ENCODE measurements around the gene PPP2R5B. TPM values are rescaled to one million over a fixed set of nuclear protein-coding genes. Genes with fewer than 3 reads are reported as not detected.

Gene PPP2R5B
- total RNA-seq, 1 experiment from 2014 or later: 8.7 TPM

DNA sequence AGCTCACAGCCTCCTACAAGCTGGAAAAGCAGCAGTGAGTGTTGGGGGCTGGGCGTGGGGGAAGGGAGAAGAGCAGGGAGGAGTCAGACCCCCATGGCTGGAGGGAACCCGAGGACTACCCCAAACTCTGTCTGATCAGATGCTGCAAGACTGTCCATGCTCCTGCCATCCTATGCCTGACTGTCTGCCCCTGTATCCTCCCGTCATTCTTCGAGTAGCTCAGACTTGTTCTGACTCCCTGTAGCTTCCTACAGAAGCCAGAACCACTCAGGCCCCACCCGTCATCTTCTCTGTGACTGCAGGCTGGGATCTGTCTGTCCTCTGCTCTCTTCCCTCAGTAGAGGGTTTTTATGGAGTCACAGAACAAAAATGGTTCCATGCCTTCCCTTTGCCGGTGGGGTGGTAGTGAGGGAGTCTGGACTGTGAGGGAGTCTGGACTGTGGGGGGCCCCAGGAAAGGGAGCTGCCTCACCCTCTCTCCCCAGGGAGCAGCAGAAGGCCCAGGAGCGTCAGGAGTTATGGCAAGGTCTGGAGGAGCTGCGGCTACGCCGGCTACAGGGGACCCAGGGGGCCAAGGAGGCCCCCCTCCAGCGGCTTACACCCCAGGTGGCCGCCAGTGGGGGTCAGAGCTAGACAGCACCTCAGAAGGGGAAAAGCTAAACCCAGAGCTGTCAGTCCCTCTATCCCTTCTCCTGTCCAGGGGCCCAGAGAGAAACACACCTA, 8.9 kb downstream of the PPP2R5B start (continued):
- TF ChIP-seq, protein P1, sequence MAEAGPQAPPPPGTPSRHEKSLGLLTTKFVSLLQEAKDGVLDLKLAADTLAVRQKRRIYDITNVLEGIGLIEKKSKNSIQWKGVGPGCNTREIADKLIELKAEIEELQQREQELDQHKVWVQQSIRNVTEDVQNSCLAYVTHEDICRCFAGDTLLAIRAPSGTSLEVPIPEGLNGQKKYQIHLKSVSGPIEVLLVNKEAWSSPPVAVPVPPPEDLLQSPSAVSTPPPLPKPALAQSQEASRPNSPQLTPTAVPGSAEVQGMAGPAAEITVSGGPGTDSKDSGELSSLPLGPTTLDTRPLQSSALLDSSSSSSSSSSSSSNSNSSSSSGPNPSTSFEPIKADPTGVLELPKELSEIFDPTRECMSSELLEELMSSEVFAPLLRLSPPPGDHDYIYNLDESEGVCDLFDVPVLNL (CRISPR knock-in tag; IDR thresholded peaks at IDR 0.05; ENCODE audit: borderline replicate concordance, low read depth): no peak
- TF ChIP-seq, protein P2, sequence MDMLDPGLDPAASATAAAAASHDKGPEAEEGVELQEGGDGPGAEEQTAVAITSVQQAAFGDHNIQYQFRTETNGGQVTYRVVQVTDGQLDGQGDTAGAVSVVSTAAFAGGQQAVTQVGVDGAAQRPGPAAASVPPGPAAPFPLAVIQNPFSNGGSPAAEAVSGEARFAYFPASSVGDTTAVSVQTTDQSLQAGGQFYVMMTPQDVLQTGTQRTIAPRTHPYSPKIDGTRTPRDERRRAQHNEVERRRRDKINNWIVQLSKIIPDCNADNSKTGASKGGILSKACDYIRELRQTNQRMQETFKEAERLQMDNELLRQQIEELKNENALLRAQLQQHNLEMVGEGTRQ (CRISPR knock-in tag; IDR thresholded peaks at IDR 0.05): no peak
- TF ChIP-seq, protein P3, sequence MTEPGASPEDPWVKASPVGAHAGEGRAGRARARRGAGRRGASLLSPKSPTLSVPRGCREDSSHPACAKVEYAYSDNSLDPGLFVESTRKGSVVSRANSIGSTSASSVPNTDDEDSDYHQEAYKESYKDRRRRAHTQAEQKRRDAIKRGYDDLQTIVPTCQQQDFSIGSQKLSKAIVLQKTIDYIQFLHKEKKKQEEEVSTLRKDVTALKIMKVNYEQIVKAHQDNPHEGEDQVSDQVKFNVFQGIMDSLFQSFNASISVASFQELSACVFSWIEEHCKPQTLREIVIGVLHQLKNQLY (CRISPR knock-in tag; IDR thresholded peaks at IDR 0.05): no peak

DNA sequence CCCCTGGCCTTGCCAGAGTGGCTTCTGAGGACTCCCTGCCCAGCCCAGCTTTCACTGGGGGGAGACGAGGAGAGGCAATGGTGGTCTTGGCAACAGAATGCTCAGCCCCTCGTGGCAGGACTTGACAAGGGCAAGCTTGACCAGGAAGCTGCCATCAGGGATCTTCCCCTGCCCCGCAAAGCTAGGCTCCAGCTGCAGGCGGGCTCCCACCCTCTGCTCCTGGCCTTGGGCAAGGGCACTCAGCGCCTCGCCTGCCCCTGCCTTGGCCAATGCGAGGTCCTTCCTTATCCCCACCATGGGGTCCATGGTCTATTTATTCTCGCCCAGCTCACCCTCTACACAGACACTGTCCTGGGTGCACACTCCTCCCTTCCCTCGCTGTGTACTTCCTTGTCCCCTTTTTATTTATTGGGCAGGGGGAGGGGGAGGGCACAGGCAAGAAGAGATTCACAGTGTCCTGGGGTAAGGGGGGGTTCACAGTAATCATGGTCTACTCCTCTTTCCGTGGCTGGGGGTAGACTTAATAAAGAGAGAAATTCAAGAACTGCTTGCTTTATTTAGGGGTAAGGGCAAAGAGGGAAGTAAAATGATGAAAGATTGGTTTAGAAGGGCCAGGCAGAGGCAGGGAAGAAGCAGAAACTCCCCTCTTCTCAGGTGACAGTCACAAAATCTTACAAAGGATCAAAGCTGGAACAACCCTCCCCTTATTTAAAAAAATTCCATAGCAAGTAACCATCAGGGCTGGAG, 9.6 kb downstream of the PPP2R5B start:
- ChIA-PET POLR2A (interaction anchor here (0.6 to 1.1 kb wide), 2 partner anchors 10 to 743 kb away, joined by 3 to 6 read pairs; partner anchors contain the start of gene PPP2R5B), CTCF (interaction anchor here (0.5 to 4.3 kb wide), 8 partner anchors 14 to 791 kb away, joined by 3 to 30 read pairs (median 7); partner anchors contain the start of gene BATF2)
- DNase-seq (ENCODE audit: low spot score): no peak
- H3K4me3 Mint-ChIP-seq: no peak overlapping the region
- no peaks in the 10 kb centered on the region for H3K27me3 Mint-ChIP-seq (ENCODE audit: low read depth)
- H3K27ac Mint-ChIP-seq: no peak overlapping the region
- TF ChIP-seq SP1 (CRISPR knock-in tag; conservative IDR thresholded peaks at IDR 0.05) (no peak), ZNF219 (CRISPR knock-in tag; IDR thresholded peaks at IDR 0.05; ENCODE audit: borderline replicate concordance) (no peak), ZNF423 (CRISPR knock-in tag; IDR thresholded peaks at IDR 0.05) (no peak), NFE2L1 (CRISPR knock-in tag; IDR thresholded peaks at IDR 0.05) (no peak), RELA (CRISPR knock-in tag; IDR thresholded peaks at IDR 0.05; ENCODE audit: borderline replicate concordance) (no peak), ZNF671 (CRISPR knock-in tag; IDR thresholded peaks at IDR 0.05) (no peak), TEAD4 (CRISPR knock-in tag; IDR thresholded peaks at IDR 0.05) (no peak), ZNF263 (CRISPR knock-in tag; IDR thresholded peaks at IDR 0.05; ENCODE audit: low read depth) (no peak), GTF2I (CRISPR knock-in tag; conservative IDR thresholded peaks at IDR 0.05) (no peak), CBFB (CRISPR knock-in tag; IDR thresholded peaks at IDR 0.05; ENCODE audit: low read depth) (no peak), CREM (CRISPR knock-in tag; IDR thresholded peaks at IDR 0.05) (no peak), EMX1 (CRISPR knock-in tag; IDR thresholded peaks at IDR 0.05) (no peak), FOXJ3 (CRISPR knock-in tag; IDR thresholded peaks at IDR 0.05; ENCODE audit: borderline replicate concordance) (no peak), GRHL2 (CRISPR knock-in tag; IDR thresholded peaks at IDR 0.05; ENCODE audit: insufficient replicate concordance, severe bottlenecking) (no peak), RORB (CRISPR knock-in tag; IDR thresholded peaks at IDR 0.05) (no peak)
- TF ChIP-seq, protein P4, sequence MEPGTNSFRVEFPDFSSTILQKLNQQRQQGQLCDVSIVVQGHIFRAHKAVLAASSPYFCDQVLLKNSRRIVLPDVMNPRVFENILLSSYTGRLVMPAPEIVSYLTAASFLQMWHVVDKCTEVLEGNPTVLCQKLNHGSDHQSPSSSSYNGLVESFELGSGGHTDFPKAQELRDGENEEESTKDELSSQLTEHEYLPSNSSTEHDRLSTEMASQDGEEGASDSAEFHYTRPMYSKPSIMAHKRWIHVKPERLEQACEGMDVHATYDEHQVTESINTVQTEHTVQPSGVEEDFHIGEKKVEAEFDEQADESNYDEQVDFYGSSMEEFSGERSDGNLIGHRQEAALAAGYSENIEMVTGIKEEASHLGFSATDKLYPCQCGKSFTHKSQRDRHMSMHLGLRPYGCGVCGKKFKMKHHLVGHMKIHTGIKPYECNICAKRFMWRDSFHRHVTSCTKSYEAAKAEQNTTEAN (CRISPR knock-in tag; IDR thresholded peaks at IDR 0.05): no peak
- TF ChIP-seq, protein P5, sequence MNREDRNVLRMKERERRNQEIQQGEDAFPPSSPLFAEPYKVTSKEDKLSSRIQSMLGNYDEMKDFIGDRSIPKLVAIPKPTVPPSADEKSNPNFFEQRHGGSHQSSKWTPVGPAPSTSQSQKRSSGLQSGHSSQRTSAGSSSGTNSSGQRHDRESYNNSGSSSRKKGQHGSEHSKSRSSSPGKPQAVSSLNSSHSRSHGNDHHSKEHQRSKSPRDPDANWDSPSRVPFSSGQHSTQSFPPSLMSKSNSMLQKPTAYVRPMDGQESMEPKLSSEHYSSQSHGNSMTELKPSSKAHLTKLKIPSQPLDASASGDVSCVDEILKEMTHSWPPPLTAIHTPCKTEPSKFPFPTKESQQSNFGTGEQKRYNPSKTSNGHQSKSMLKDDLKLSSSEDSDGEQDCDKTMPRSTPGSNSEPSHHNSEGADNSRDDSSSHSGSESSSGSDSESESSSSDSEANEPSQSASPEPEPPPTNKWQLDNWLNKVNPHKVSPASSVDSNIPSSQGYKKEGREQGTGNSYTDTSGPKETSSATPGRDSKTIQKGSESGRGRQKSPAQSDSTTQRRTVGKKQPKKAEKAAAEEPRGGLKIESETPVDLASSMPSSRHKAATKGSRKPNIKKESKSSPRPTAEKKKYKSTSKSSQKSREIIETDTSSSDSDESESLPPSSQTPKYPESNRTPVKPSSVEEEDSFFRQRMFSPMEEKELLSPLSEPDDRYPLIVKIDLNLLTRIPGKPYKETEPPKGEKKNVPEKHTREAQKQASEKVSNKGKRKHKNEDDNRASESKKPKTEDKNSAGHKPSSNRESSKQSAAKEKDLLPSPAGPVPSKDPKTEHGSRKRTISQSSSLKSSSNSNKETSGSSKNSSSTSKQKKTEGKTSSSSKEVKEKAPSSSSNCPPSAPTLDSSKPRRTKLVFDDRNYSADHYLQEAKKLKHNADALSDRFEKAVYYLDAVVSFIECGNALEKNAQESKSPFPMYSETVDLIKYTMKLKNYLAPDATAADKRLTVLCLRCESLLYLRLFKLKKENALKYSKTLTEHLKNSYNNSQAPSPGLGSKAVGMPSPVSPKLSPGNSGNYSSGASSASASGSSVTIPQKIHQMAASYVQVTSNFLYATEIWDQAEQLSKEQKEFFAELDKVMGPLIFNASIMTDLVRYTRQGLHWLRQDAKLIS (CRISPR knock-in tag; IDR thresholded peaks at IDR 0.05; ENCODE audit: borderline replicate concordance): no peak
- TF ChIP-seq, protein P6, sequence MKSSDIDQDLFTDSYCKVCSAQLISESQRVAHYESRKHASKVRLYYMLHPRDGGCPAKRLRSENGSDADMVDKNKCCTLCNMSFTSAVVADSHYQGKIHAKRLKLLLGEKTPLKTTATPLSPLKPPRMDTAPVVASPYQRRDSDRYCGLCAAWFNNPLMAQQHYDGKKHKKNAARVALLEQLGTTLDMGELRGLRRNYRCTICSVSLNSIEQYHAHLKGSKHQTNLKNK (CRISPR knock-in tag; IDR thresholded peaks at IDR 0.05): no peak
- ATAC-seq: no peak
- peaks cover 24% of the 10 kb centered on the region for H3K4me1 Mint-ChIP-seq
- peaks cover 3% of the 10 kb centered on the region for H3K36me3 Mint-ChIP-seq
- H3K9me3 Mint-ChIP-seq: no peaks in the 10 kb centered on the region
